ENCODE results near the gene NEURL4.
"Not testable (repeated sequence)": the region's sequence is repeated elsewhere in the genome, so short reads cannot be mapped to it uniquely, and the experiment has no call there.

Gene NEURL4

DNA sequence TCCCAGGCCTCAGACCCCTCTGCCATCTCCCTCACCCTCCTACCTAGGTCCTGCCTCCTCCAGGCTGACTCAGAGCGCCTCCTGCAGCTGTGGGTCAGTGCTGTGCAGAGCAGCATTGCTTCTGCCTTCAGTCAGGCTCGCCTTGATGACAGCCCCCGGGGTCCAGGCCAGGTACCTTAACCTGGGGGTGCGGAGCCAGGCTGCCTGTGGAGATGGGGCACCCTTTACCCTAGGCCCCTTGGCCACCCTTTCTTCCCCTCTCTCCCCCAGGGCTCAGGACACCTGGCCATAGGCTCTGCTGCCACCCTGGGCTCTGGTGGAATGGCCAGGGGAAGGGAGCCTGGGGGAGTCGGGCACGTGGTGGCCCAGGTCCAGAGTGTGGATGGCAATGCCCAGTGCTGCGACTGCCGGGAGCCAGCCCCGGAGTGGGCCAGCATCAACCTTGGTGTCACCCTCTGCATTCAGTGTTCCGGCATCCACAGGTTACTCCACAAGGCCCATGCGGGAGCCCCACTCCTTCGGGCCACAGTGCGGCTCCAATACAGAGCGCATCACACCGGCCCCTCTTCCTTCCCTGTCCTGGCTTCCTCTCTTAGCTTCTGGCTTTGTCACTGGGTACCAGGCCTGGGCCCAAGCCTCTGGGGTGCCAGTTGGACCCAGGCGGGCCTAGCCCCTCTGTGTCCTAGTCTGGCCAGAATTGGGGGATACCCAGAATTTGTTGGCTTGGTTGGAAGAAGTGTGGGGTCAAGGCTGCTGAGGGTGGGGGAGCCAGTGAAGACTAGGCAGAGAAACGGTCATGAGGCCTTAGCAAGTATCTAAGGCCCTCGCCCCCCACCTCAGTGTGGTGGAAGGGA is 17.9 kb upstream of the NEURL4 start:
- DNase-seq: no peak

- DNase-seq: no peak
Observed at GRCh38 chr17:7343250-7343649, 14.1 kb upstream of the NEURL4 start.

- no peak for DNase-seq
Observed at GRCh38 chr17:7341842-7342241, 12.7 kb upstream of the NEURL4 start.

DNA sequence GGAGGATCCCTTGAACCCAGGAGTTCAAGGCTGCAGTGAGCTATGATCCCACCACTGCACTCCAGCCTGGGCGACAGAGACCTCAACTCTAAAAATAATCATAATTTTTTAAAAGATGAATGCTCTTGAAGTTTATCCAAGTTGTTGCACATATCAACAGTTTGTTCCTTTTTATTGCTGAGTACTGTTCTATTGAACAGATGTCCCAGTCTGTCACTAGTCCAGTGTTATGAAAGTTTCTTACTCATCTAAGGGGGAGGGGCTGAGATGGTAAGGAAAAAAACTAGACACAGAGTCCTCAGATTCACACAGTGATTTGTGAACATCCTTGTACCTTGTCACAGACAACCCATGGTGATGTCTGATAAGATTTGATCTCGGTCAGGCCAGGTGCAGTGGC is 11.0 kb upstream of the NEURL4 start:
- no peak for DNase-seq

DNA sequence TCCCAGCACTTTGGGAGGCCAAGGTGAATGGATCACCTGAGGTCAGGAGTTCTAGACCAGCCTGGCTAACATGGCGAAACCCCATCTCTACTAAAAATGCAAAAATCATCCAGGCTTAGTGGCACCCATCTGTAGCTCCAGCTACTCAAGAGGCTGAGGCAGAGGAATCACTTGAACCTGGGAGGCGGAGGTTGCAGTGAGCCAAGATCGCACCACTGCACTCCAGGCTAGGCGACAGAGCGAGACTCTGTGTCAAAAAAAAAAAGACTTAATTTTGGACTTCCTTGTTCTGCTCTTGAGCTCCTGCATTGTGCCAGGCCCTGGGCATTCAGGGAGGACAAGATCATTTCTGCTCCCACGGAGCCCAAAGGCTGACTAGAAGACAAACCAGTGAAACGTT is 8.5 kb upstream of the NEURL4 start:
- DNase-seq: not testable (repeated sequence)

GRCh38 chr17:7336240-7337175 is 7.4 kb upstream of the NEURL4 start, which contains the start of gene ACAP1:
TSS of gene ACAP1 (plus strand) at chr17:7336529. CDS start at chr17:7336735, 206 bp downstream.
- no peak for DNase-seq

GRCh38 chr17:7335765-7336164 is 6.6 kb upstream of the NEURL4 start:
- not testable (repeated sequence) for DNase-seq

DNA sequence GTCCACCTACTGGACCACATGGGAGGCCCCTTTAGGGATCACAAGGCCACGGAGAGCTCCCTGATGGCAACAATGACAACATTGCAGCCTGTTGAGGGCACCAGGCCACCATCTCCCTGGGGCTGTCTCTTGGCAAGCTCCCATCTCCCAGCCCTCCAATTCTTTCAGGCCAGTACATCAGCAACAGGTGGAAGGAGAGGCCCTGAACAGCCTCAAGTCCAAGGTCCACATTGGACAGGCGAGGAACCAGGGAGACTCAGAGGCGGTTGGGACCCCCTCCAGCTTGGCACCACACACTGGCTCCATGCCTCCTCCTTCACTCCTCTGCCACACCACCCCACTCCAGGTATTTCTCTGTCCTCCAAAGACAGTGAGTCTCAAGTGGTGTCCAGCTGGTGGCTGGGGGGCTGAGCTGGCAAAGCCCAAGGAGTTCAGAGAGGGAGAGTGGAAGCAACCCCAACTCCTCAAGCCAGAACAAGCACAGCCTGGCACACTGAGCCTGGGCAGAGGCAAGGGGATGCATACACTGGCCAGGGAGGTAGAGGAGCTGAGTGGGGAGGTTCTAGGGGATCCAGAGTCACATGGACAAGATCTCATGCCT is 5.9 kb upstream of the NEURL4 start:
- DNase-seq: no peak

- DNase-seq: not testable (repeated sequence)
Observed at GRCh38 chr17:7332600-7333069, 3.5 kb upstream of the NEURL4 start.

DNA sequence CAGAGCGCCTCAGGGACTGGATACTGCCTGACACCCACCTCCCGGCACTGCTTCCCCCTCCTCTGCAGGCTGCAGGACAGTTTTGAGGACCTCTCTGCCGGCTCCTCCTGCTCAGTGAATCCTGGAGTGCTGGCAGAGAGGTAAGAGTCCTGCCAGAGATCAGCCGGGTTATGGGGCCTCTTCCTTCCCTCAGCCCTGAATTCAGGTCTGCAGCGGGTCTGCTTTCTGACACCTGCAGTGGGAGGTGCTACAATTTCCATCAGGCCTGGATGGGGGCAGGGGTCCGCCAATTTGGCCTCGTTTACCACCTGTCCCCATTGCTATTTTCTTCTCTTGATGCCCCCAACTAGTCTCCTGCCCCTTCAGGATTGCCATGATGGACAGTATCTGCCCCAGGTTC is 3.0 kb upstream of the NEURL4 start:
- DNase-seq: no peak

DNA sequence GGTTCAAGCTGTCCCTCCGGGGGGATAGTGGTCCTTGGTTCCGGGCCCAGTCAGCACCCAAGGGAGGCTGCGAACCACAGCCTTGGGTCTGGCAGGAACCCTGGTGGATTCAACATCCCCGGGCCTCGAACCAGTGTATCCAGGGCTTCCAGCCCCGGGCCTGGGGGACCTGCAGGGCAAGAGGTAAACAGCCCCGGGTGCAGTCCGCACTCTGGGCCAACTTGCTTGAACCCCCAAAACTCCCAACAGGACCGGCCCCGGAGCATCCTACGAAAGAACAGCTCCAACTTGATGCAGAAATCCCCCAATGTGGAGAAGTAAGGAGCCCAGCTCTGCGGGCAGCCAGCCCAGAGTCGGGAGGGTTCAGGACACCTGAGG is 1.5 kb upstream of the NEURL4 start:
- DNase-seq: no peak

GRCh38 chr17:7329997-7330637 is 982 bp upstream of the NEURL4 start:
- DNase-seq: peak; percentile 78

DNA sequence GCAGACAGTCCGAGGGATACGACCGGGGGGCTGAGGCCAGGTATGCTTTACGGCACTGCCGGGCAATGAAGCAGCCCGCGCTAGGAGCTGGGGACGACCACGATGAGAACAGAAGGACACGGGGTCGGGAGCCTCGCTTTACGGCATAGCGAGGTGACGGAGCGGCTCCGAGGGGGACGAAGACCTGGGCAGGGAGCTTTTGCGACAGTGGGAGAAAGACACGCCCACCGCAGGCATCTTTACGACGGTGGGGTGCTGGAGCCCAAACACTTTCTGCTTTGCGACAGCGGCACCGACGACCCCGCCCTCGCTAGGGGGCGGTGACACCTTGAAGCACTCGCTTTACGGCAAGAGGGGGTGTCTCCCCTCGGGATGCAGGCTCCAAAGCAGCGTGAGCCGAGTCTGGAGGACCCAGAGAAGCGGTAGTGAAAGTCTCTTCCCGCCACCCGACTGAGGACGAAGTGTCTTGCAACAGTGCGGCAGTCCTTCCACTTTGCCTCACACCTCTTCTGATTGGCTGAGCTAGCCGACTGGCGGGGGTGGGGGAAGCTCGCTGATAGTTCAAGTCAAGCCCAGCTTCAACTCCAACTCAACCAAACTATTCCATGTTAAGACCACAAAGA is 350 bp upstream of the NEURL4 start:
- DNase-seq: peak; percentile 89

DNA sequence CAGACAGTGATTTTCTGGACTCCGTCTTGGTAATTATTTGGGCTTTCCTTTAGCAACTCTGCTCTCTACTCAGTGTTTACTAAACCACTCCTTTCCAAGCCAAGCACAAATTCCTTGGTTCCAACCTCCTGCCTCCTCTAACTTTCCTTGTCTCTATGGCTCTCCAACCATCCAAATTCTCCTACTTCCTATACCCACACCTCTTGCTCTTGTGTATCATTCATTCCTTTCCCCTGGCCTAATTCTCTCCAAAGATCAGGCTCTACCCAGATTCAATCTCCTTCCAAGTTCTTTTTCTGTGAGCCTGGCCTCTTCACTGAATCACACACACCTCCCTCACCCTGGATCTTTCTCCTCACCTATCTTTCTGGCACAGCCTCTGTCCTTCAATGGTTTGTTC is 1.1 kb downstream of the NEURL4 start:
- no peak for DNase-seq

DNA sequence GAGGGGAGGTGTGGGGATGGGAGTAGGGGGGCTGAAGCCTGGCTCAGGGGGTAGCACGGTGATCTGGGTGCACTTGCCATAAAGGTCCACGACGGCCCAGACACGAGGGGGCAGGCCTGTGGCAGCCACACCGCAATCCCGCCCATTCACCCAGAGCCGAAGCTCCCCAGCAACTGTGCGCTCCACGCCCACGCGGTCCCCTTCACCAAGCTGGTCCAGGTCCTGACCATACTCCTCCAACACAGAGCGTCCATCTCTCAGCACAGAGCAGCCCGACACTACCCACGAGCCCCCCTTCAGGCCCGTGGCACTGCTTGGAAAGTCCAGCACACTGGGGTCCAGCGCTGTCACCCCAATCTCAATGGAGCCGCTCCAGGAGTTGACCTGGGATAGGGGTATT is 1.6 kb downstream of the NEURL4 start:
- DNase-seq: no peak

- no peak for DNase-seq
Observed at GRCh38 chr17:7327056-7327455, 2.1 kb downstream of the NEURL4 start.

DNA sequence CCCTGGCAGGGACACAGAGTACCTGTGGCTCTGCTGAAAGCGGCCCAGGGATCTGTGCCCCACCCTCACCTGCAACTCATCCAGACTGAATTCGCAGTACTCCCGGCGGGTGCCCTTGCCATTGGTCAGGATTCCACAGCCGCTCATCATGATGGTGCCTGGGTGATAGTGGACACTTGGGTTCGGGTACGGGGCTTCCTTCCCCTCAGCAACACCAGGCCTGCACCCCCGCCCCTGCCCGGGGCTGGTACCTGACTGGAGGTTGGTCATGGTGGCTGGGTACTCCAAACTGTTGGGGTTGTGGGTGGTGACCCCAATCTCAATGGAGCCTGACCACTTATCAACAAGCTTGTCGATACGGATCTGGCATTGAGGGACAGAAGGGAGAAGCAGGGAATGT is 2.9 kb downstream of the NEURL4 start:
- no peak for DNase-seq

DNA sequence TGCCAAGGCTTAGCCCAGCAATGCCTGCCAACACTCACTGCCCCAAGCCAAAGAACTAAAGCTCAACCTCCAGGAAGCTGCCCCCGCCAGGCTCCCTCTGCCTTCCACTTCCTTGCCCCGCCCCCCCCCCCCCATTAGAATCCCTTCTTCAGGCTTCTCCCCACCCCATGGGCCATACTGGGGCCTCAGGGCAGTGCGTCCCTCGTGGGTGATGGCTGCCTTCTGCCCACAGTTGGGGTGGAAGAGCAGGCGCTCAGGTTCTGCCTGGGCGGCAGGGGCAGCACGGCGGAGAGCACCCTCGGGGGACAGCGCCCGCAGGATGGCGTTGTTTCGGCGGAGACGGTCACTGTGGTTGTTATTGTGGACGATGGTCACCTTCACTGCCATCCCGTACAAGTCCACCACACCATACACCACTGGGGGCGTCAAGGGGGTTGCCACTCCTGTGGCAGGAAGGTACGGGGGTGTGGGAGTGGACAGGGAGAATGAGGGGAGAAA is 4.1 kb downstream of the NEURL4 start:
- no peak for DNase-seq

DNA sequence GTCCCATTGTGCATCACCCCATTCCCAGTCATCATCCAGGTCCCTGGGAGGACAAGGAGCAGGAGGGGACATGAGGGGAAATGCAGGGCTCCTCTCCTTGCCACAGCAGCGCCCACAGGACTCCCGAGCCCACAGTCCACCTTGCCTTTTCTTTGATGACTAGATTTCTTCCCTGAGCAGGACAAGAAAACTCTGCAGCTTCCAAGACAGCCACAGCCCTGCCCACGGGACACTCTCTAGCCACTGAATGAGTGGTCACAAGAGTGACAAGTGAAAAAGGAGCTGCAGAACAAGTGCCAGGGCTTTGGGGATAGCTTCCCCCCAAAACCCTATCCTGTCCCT is 4.7 kb downstream of the NEURL4 start:
- no peak for DNase-seq

DNA sequence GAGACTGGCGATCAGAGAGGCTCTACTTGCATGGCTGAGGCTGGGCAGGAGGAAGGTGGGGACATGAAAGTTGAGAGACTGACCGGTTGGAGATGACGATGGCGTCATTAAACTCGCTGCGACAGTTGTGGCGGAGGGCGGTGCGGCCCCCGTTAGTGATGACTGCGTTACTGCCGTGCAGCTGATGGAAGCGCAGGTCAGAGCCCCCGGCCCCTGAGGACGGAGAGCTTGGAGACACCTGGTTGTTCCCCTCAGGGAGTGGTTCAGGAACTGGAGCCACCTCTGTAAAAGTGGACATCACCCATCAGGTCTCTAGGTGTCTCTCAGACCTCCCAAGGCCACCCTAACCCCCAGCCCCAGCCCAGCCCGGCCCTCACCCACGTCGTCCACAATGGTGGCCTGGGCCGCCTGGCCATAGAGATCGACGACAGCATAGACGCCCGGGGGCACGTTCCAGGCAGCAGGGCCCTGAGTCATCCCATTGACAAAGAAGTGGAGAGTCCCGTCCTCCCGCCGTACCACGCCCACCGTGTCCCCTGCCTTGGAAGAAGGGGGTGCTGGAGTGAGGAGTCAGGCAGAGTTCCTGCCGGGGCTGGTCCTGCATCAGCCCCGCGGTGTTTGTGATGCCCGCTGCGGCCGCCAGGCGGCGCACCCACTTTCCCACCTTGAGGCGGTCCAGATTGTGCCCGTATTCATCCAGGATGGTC is 5.3 kb downstream of the NEURL4 start:
- DNase-seq: no peak

GRCh38 chr17:7322520-7323194 is 6.5 kb downstream of the NEURL4 start:
- no peak for DNase-seq

Data from NCI-H2227 treated with DMSO at 0.1 percent for 48 hours (cell line).